Sigmoid colon (tissue), 7 donors: ENCODE data around the gene AP1G2. TPM values are rescaled to one million over a fixed set of nuclear protein-coding genes. Genes with fewer than 3 reads are reported as not detected.

Experiments
- DNase-seq: peaks from one replicate; pipeline ENCODE4 v3.0.0-alpha.2; 2019
- H3K27ac ChIP-seq, 4 donors: fragments of 200-600 bp; sonication (generic); one replicate each; pipeline ENCODE4 v1.5.1; 2016 to 2019; ENCODE audit warnings: mild to moderate bottlenecking in 1 of 4
- H3K27me3 ChIP-seq, 3 donors: fragments of 200-600 bp; sonication (generic); one replicate each; pipeline ENCODE4 v1.5.1; 2019; ENCODE audit warnings: mild to moderate bottlenecking in 1 of 3
- H3K36me3 ChIP-seq, 4 donors: fragments of 200-600 bp; sonication (generic); one replicate each; pipeline ENCODE4 v1.5.1; 2016 to 2019
- H3K4me1 ChIP-seq, 4 donors: fragments of 200-600 bp; sonication (generic); one replicate each; pipeline ENCODE4 v1.5.1; 2017 to 2019
- H3K4me3 ChIP-seq, 4 donors: fragments of 200-600 bp; sonication (generic); one replicate each; pipeline ENCODE4 v1.5.1; 2017 to 2019; ENCODE audit warnings: mild to moderate bottlenecking in 2 of 4, moderate library complexity in 1 of 4
- H3K9me3 ChIP-seq, 4 donors: fragments of 200-600 bp in 3 of 4; sonication (generic) in 3 of 4; one replicate each; pipeline versions ENCODE4 v1.5.1 to v1.6.1; 2013 to 2019
- EP300 ChIP-seq, 4 donors: sonication (generic); formaldehyde crosslinking; IDR thresholded peaks; one replicate each; pipeline ENCODE4 v1.6.1; 2017; ENCODE audit warnings: antibody characterized with exemption in 4 of 4
- POLR2A ChIP-seq, 2 donors: fragments of 450-650 bp; IDR thresholded peaks; one replicate each; pipeline ENCODE4 v1.6.1; 2016; ENCODE audit warnings: antibody characterized with exemption in 2 of 2, mild to moderate bottlenecking in 2 of 2, moderate library complexity in 2 of 2
- POLR2AphosphoS5 ChIP-seq, 4 donors: sonication (generic); formaldehyde crosslinking; IDR thresholded peaks; one replicate each; pipeline ENCODE4 v1.6.1; 2017; ENCODE audit warnings: antibody characterized with exemption in 4 of 4
- WGBS, 2 donors: extraction: QIAGEN DNeasy Blood & Tissue Kit; methylation state at CpG; one replicate each; pipeline ENCODE4 v1.1.7; 2013; 5-methylcytosine and 5-hydroxymethylcytosine counted together
- intact Hi-C: fragments of 100-400 bp; cut with DNase I; formaldehyde crosslinking; loops from one replicate; pipeline ENCODE4 v1.15.1; 2023
- polyA plus RNA-seq, 3 donors: library from polyadenylated mRNA; stranded (reverse); fragments of 200-250 nt; gene quantifications; one replicate each; pipeline ENCODE4 v1.2.3, GENCODE V29; 2013
- total RNA-seq, 4 donors: library from RNA; depleted of rRNA; stranded (reverse); fragments of >200 nt; gene quantifications; one replicate each; pipeline ENCODE4 v1.1.0, GENCODE V29; 2016
- TF ChIP-seq, protein P1 (sequence below), 4 experiments: fragments of 450-650 bp in 3 of 4; fragments of 200-600 bp in 1 of 4; IDR thresholded peaks; one replicate each; pipeline ENCODE4 v1.5.1; 2016 to 2019; ENCODE audit warnings: antibody characterized with exemption in 4 of 4, mild to moderate bottlenecking in 3 of 4, moderate library complexity in 2 of 4
- donor health status: healthy with polysubstance abuse.
- donor health status: Bipolar disorder and iron deficiency.
- donor health status: healthy.

The AP1G2 gene
- total and polyA plus RNA-seq, 7 donors = 16.4 to 124 (median 33.0) TPM

DNA sequence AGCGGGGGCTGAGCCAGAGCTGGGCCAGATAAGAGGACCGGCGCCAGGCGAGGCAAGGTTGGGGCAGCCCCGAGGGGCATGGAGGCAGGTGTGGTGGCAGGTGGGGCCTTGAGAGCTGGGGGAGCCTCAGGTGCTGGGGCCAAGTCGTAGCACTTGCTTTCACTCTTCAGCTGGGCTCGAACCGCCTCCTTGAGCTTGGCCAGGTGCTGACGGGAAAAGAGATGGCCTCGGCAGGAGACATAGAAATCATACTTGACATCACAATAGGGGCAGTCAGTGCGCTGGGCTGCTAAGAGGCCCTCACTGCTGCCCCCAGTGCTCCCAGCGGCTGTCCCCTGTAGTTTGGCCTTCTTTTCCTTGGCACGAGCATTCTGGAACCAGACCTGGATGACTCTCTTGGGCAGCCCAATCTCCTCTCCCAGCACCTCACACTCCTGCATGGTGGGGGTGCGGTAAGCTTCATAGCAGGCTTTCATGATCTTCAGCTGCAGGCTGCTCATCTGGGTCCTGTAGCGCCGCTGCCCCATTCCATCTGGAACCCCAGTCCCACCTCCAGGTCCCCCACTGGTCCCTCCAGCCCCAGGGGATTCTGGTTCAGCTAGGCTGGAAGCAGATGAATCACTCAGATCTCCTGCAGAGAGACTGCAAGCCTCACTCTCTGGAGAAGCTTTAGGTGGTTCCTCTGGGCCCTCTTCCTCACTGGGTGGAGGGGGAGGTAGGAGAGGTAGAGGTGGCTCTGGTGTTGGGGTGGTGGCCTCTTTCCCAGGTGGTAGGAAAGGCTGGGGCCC, 44.2 kb downstream of the AP1G2 start:
- 94 to 95% methylated on average over 16 of the region's 16 CpGs for WGBS, 2 donors
- peaks cover 0 to 6% (median 0%) of the 10 kb centered on the region in 4 donors for H3K36me3 ChIP-seq

DNA sequence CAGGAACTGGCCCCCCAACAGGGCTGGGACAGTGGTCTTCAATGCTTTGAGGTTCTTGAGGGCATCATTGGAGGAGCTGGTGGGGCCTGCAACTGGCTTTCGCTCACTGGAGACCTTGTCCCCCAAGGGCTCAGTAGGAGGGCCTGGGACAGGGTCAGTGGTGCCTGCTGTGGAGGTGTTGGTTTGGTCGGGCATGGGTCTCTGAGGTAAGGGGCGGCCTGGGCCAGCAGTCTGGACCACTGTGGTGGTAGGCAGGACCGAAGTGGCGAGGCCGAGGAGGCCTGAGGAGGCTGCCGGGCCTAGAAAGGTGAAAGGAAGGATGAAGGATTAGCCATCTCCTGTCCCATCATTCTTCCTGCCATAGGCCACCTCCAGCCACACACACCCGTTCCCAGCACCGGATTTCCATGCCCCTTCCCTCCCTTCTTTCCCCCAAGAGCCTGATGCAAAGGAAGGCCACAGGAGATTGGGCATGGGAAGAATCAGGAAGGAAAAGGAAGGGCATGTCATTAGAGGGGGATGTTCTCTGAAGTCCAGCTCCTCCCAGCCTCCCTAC, 44.9 kb downstream of the AP1G2 start:
- Histone ChIP-seq H3K27ac (no peak overlapping the region), H3K36me3 (peaks cover 0 to 6% (median 0%) of the 10 kb centered on the region in 4 donors), H3K4me3 (no peak overlapping the region), H3K4me1 (no peaks in the 10 kb centered on the region), H3K9me3 (no peaks in the 10 kb centered on the region), H3K27me3 (no peaks in the 10 kb centered on the region)
- no peak for DNase-seq
- 91 to 94% methylated on average over 9 of the region's 9 CpGs for WGBS, 2 donors
- TF ChIP-seq EP300 (IDR thresholded peaks at IDR 0.05) (no peak), POLR2A (IDR thresholded peaks at IDR 0.05) (no peak), POLR2AphosphoS5 (IDR thresholded peaks at IDR 0.05) (no peak)
- TF ChIP-seq, protein P1, sequence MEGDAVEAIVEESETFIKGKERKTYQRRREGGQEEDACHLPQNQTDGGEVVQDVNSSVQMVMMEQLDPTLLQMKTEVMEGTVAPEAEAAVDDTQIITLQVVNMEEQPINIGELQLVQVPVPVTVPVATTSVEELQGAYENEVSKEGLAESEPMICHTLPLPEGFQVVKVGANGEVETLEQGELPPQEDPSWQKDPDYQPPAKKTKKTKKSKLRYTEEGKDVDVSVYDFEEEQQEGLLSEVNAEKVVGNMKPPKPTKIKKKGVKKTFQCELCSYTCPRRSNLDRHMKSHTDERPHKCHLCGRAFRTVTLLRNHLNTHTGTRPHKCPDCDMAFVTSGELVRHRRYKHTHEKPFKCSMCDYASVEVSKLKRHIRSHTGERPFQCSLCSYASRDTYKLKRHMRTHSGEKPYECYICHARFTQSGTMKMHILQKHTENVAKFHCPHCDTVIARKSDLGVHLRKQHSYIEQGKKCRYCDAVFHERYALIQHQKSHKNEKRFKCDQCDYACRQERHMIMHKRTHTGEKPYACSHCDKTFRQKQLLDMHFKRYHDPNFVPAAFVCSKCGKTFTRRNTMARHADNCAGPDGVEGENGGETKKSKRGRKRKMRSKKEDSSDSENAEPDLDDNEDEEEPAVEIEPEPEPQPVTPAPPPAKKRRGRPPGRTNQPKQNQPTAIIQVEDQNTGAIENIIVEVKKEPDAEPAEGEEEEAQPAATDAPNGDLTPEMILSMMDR (IDR thresholded peaks at IDR 0.05) = no peak
- intact Hi-C loops = no loop called here

More for the DNA sequence above, 44.2 kb downstream of the AP1G2 start:
- Histone ChIP-seq H3K27ac (no peak overlapping the region), H3K4me1 (no peaks in the 10 kb centered on the region), H3K27me3 (no peaks in the 10 kb centered on the region), H3K9me3 (no peaks in the 10 kb centered on the region), H3K4me3 (no peak overlapping the region)
- TF ChIP-seq POLR2A (IDR thresholded peaks at IDR 0.05) (no peak), EP300 (IDR thresholded peaks at IDR 0.05) (no peak), POLR2AphosphoS5 (IDR thresholded peaks at IDR 0.05) (no peak)
- TF ChIP-seq, protein P1 (IDR thresholded peaks at IDR 0.05) = no peak
- no peak for DNase-seq
- intact Hi-C loops = no loop called here

DNA sequence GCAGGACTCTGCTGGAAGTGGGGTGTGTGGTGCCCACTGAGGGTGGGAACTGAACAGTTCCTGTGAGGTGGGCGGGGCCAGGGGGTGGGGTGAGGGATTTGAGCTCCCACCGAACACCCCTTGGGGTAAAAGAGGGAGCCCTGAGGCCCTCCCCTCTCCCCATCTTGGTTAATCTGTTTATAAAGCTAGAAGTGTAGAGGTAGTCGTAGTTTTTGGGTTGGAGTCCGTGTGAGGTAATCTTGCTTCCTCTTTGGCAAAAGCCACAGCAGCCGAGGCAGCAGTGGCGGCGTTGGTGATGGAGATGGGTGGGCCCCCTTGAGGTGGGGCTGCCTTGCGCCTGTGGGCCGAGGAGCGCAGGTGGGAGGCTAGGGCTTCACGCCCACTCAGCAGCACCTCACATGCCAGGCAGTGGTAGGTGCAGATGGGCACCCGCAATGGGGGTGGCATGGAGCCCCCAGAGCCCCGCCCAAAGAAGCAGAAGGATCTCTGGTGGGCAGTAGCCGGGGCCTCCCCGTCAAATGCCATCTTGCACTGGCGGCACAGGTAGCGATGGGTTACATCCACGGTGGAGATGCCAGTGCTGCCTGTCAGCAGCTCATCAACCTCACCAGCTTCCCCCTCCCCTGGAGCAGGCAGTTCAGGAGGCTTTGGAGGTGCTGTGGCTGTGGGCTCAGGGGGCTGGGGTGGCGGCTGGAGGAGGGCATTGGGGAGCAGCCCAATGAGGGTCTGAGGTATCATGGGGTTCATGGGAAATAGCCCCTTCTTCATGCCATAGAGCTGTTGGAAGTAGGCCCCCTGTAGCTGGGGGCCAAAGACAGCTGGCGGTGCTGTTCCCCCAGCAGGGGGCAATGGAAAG, 45.6 kb downstream of the AP1G2 start:
- no peaks in the 10 kb centered on the region for H3K9me3 ChIP-seq
- no peak overlapping the region for H3K27ac ChIP-seq
- H3K27me3 ChIP-seq = no peaks in the 10 kb centered on the region
- intact Hi-C loops = no loop called here
- no peak overlapping the region for H3K4me3 ChIP-seq
- H3K4me1 ChIP-seq = no peaks in the 10 kb centered on the region
- TF ChIP-seq, protein P1 (IDR thresholded peaks at IDR 0.05) = no peak
- TF ChIP-seq POLR2AphosphoS5 (IDR thresholded peaks at IDR 0.05) = no peak
- TF ChIP-seq POLR2A (IDR thresholded peaks at IDR 0.05) = no peak
- TF ChIP-seq EP300 (IDR thresholded peaks at IDR 0.05) = no peak
- no peak for DNase-seq
- WGBS, 2 donors = 80 to 89% methylated on average over 20 of the region's 20 CpGs
- H3K36me3 ChIP-seq = peaks cover 0 to 6% (median 0%) of the 10 kb centered on the region in 4 donors

DNA sequence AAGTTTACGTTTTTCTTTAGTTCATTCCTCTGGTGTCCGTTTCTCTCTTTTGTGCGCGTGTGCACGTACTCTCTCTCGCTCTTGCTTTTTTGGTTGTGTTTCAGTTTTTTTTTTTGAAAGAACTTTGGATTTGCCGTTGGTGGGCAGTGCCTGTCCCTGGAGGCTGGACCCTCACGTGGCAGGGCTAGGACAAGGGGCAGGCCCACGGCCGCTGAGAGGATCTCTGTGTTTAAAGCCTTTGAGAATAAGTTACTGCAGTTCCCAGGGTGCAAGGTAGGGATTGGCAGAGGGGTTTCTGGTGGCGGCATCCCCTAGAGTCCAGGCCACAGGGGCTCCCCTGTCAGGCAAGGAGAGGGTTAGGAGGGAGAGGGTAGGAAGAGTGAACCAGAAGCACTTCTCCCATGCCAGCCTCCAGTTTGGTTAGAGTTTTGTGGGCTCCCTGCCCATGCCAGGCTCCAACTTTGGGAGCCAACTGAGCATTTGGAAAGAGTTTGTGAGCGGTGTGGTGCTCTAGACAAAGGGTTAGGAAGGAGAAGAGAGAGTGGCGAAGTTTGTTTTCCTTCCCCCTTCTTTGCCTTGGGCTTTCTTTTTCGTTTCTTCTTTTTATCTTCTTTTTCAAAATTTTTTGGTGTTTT, 46.6 kb downstream of the AP1G2 start:
- no peak overlapping the region for H3K27ac ChIP-seq
- H3K9me3 ChIP-seq = no peaks in the 10 kb centered on the region
- no peak for DNase-seq
- H3K4me3 ChIP-seq = no peak overlapping the region
- H3K4me1 ChIP-seq = no peaks in the 10 kb centered on the region
- intact Hi-C loops = no loop called here
- H3K36me3 ChIP-seq = peaks cover 0 to 2% (median 0%) of the 10 kb centered on the region in 4 donors
- H3K27me3 ChIP-seq = no peaks in the 10 kb centered on the region
- TF ChIP-seq POLR2A (IDR thresholded peaks at IDR 0.05) (no peak), EP300 (IDR thresholded peaks at IDR 0.05) (no peak), POLR2AphosphoS5 (IDR thresholded peaks at IDR 0.05) (no peak)
- TF ChIP-seq, protein P1 (IDR thresholded peaks at IDR 0.05) = no peak
- WGBS, 2 donors = 85 to 92% methylated on average over 14 of the region's 14 CpGs
